Measurements from ENCODE around the gene TCTN1. TPM values are rescaled to one million over a fixed set of nuclear protein-coding genes. Genes with fewer than 3 reads are reported as not detected.

The TCTN1 gene
- total and polyA plus RNA-seq, 2 of the 13 experiments (the other 11 are each of a cell fraction or from before 2014, with no cell fraction given), result 13.6 to 16.0 TPM

- peak; percentile 75 for TF ChIP-seq IRX3 (CRISPR knock-in tag; IDR thresholded peaks at IDR 0.05; ENCODE audit: borderline replicate concordance, low read depth)
- peak; percentile 46; the same call in 1 of the 2 replicates for TF ChIP-seq HBP1 (CRISPR knock-in tag; IDR thresholded peaks at IDR 0.05; ENCODE audit: low read depth)
- TF ChIP-seq SALL1 (CRISPR knock-in tag; IDR thresholded peaks at IDR 0.05), result peak; percentile 52; the same call in 1 of the 2 replicates
- TF ChIP-seq ZNF772 (CRISPR knock-in tag; IDR thresholded peaks at IDR 0.05), result 0 out of 2 replicates have a peak, but pooled peaks have one; percentile 16
- no peak for TF ChIP-seq NFIC (IDR thresholded peaks at IDR 0.05; ENCODE audit: low read length)
- TF ChIP-seq SRSF9 (IDR thresholded peaks at IDR 0.05; ENCODE audit: borderline replicate concordance, insufficient read depth, low read depth, low read length, poor library complexity, severe bottlenecking), result no peak
- no peak for TF ChIP-seq HNF4A (CRISPR knock-in tag; IDR thresholded peaks at IDR 0.05)
- TF ChIP-seq HNRNPUL1 (IDR thresholded peaks at IDR 0.05; ENCODE audit: low read depth, low read length), result no peak
- no peak; the same call in 1 of the 2 replicates for TF ChIP-seq ZNF556 (CRISPR knock-in tag; IDR thresholded peaks at IDR 0.05; ENCODE audit: borderline replicate concordance)
- no peak for TF ChIP-seq PAF1 (CRISPR knock-in tag; IDR thresholded peaks at IDR 0.05)
- no peak for TF ChIP-seq TARDBP (CRISPR knock-in tag; IDR thresholded peaks at IDR 0.05)
- peak; percentile 24; the same call in 1 of the 2 replicates for TF ChIP-seq ETV5 (CRISPR knock-in tag; IDR thresholded peaks at IDR 0.05; ENCODE audit: borderline replicate concordance)
- TF ChIP-seq SP5 (CRISPR knock-in tag; IDR thresholded peaks at IDR 0.05; ENCODE audit: borderline replicate concordance, low read depth), result 0 out of 2 replicates have a peak, but pooled peaks have one; percentile 20
- no peak for TF ChIP-seq CHCHD3 (CRISPR knock-in tag; IDR thresholded peaks at IDR 0.05)
- peak; percentile 89; the same call in 1 of the 2 replicates for TF ChIP-seq YEATS2 (CRISPR knock-in tag; IDR thresholded peaks at IDR 0.05; ENCODE audit: borderline replicate concordance)
- no peak for TF ChIP-seq SMC3 (IDR thresholded peaks at IDR 0.05; ENCODE audit: low read length)
- TF ChIP-seq ZNF891 (CRISPR knock-in tag; IDR thresholded peaks at IDR 0.05), result no peak
- TF ChIP-seq PHF5A (CRISPR knock-in tag; IDR thresholded peaks at IDR 0.05; ENCODE audit: low read depth, unreplicated experiment), result no peak
- TF ChIP-seq ZBTB34 (CRISPR knock-in tag; IDR thresholded peaks at IDR 0.05), result no peak
- no peak for TF ChIP-seq ZNF30 (CRISPR knock-in tag; IDR thresholded peaks at IDR 0.05)
- no peak for TF ChIP-seq ATF3 (CRISPR knock-in tag; IDR thresholded peaks at IDR 0.05)
- no peak for TF ChIP-seq ZNF674 (CRISPR knock-in tag; IDR thresholded peaks at IDR 0.05; ENCODE audit: low read depth)
- 0 out of 2 replicates have a peak, but pooled peaks have one; percentile 30 for TF ChIP-seq ZNF704 (CRISPR knock-in tag; IDR thresholded peaks at IDR 0.05; ENCODE audit: borderline replicate concordance)
- TF ChIP-seq CAMTA2 (CRISPR knock-in tag; IDR thresholded peaks at IDR 0.05; ENCODE audit: borderline replicate concordance), result no peak
- TF ChIP-seq MED8 (CRISPR knock-in tag; IDR thresholded peaks at IDR 0.05; ENCODE audit: insufficient replicate concordance), result no peak
Measured at GRCh38 chr12:110613771-110614684, at the start of gene TCTN1 (continued).
